GM19438 (cell line): Measurements from ENCODE around the gene MAVS.
"Not testable (repeated sequence)": the region's sequence is repeated elsewhere in the genome, so short reads cannot be mapped to it uniquely, and the experiment has no call there.

ENCODE experiments used
- ATAC-seq: cut with Tn5 transposase; IDR thresholded peaks from one replicate; pipeline ENCODE4 v1.9.1; 2021; ENCODE audit warnings: low read depth; ENCODE audit not compliant: unreplicated experiment

The MAVS gene

DNA sequence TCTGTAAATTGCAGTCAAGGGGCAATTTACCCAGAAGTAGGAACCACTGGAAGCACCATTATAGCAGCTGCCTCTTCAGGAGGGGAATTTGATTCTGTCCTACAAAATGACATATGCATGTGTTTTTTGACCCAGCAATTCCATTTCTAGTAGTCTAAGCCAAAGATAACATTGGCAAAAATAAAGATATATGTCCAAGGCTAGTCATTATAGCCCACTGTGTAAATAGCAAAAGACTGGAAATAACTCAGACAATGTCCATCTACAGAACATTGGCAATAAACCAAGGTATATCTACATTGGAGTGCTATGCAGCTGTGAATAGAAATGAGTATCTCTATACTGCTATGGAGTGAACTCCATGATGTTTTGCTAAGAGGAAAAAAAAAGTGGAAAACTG is 30.0 kb downstream of the MAVS start:
- ATAC-seq, result no peak

- ATAC-seq, result not testable (repeated sequence)
Observed at GRCh38 chr20:3878921-3879274, 32.3 kb downstream of the MAVS start.

DNA sequence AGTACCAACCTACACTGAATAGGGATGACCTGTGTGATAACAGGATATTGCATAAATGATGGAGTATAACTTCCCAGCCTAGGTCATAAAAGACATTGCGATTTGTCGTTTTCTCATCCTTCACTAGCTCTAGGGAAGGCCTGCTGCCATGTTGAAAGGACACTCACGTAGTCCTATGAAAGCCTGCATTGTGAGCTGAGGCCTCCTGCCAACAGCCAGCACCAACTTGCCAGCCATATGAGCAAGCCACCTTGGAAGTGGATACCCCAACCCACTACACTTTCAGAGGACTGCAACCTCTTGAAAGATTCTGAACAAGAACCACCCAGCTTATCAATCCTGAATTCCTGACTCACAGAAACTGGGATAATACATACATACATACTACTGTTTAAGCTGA is 39.1 kb downstream of the MAVS start:
- ATAC-seq, result no peak

DNA sequence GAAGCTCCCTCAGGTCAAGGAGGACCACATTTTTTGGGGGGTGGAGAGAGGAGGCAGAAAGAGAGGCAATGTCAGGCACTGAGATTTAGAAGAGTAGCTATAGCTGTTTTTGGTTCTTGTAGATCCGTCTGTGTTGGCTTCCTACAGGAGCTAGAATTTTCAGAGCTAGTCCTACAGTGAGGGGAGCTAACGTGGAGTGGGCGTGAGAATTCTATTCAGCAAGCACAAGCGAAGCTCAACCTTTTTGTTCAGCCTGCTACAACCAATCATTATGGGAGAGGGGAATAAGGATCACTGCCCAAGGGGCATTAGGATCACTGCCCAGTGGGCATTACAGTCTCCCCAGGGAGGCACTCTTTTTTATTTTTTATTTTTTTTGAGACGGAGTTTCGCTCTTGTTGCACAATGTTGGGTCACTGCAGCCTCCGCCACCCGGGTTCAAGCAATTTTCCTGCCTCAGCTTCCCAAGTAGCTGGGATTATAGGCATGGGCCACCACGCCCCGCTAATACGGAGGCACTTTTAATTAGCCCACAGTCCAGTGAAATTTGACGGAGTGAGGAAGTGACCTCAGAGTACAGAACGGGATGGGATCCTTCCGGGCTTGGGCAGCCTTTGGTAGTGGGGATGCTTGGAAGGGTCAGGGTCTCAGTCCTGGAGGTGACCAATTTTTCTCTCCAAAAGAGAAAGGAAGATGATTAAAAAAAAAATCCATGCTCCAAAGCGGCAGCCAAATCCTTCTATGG is 41.4 kb downstream of the MAVS start:
- no peak for ATAC-seq

- ATAC-seq, result peak; percentile 90
Observed at GRCh38 chr20:3888622-3889488, 42.2 kb downstream of the MAVS start, which contains the start of gene PANK2. Gene PANK2, plus strand, starts transcription at chr20:3889387.

GRCh38 chr20:3889489-3890397 is 43.1 kb downstream of the MAVS start:
- ATAC-seq, result peak; percentile 30

DNA sequence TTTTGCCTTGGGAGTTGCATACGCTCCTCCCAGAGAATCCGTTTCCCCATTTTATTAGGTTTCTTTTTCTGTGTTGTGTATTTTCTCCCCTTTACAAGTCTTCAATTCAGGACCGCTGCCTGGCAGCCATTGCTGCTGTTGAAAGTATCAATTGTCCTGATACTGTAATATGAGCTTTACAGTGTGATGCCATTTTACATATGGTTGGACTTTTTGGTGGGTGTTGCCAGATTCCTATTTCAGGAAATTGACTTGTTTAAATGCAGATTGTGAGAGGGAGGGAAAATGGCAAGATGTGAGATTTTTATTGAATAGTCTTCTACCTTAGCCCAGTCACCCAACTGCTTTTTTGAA is 43.7 kb downstream of the MAVS start:
- ATAC-seq, result no peak

- no peak for ATAC-seq
Observed at GRCh38 chr20:3890999-3891929, 44.6 kb downstream of the MAVS start.

GRCh38 chr20:3894796-3895195 is 48.2 kb downstream of the MAVS start:
- no peak for ATAC-seq

- no peak for ATAC-seq
Observed at GRCh38 chr20:3896302-3896701, 49.7 kb downstream of the MAVS start.

DNA sequence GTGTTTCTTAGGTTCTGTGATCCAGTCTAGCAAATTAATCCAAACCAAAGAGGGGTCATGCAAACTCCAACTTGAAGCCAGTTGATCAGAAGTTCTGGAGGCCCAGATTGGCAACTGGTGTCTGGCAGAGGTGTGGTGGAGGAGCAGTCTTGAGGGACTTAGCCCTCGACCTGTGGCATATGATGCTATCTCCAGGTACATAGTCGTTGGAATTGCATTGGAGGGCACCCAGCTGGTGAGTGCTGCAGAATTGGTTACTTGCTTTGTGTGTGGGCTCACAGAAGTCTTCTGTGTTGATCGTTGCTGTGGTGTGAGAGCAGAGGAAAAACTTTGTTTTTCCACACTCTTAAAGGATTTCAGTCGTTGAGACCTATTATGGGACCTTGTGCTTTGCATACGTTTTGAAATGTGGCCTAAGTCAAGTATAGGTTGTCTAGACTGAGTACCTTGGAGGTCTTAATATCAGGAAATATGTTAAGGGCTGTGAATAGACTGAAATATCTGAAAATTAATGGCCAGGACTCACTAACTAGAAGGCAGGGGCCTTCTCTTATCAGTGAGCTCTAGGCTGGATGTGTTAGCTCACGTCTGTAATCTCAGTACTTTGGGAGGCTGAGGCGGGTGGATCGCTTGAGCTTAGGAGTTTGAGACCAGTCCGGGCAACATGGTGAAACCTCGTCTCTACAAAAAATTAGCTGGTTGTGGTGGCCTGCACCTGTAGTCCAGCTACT is 50.4 kb downstream of the MAVS start:
- ATAC-seq, result no peak

DNA sequence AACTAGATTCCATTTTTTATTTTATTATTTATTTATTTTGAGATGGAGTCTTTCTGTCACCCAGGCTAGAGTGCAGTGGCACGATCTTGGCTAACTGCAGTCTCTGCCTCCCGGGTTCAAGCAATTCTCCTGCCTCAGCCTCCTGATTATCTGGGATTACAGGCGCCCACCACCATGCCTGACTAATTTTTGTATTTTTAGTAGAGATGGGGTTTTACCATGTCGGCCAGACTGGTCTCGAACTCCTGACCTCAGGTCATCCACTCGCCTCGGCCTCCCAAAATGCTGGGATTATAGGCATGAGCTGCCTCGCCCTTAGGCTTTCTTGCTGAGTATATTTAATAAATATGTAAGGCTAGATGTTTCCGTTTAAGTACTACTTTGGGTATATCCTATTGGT is 51.5 kb downstream of the MAVS start:
- not testable (repeated sequence) for ATAC-seq

- no peak for ATAC-seq
Observed at GRCh38 chr20:3898639-3899038, 52.0 kb downstream of the MAVS start.

DNA sequence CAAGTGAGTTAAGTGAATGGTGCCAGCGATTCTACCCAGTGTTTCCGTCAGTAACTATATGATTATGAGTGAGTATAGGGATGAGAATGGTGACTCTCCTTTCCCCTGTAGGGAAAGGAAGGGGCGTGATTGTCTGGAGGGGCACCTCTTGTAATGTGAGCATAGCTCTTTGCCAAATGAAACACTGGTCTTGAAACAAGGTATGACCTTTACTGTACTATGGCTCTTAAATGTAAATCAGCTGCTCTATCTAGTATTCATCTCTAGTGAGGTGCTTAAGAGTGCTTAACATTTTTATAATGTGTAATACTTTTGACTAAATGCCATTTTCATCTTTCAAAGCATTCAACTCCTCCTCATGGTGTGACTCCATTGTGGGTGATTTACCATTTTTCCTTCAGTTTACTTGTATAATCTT is 53.6 kb downstream of the MAVS start:
- no peak for ATAC-seq

DNA sequence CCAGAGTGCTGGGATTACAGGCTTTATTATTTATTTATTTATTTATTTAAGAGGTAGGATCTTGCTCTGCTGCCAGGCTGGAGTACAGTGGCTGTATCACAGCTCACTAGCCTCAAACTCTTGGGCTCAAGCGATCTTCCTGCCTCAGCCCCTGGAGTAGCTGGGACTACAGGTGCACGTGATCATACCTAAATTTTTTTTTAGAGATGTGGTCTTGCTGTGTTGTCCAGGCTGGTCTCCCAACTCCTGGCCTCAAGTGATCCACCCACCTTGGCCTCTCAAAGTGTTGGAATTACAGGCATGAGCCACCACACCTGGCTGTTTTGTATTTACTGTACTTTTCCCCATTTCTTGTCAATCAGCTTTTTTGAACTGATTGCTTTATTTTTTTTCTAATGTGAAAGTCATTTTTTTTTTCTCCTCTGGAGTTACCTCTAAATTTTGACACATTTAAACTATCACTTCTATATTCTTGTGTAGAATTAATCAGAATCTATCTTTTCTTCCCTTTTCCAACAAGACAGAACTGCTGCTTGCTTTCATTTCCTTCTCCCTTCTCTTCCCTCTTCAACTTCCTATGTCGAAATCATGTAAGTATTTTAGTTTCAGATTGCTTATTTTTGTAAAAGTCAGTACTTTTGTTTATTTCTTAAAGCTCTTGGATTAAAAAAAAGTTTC is 54.5 kb downstream of the MAVS start:
- no peak for ATAC-seq

DNA sequence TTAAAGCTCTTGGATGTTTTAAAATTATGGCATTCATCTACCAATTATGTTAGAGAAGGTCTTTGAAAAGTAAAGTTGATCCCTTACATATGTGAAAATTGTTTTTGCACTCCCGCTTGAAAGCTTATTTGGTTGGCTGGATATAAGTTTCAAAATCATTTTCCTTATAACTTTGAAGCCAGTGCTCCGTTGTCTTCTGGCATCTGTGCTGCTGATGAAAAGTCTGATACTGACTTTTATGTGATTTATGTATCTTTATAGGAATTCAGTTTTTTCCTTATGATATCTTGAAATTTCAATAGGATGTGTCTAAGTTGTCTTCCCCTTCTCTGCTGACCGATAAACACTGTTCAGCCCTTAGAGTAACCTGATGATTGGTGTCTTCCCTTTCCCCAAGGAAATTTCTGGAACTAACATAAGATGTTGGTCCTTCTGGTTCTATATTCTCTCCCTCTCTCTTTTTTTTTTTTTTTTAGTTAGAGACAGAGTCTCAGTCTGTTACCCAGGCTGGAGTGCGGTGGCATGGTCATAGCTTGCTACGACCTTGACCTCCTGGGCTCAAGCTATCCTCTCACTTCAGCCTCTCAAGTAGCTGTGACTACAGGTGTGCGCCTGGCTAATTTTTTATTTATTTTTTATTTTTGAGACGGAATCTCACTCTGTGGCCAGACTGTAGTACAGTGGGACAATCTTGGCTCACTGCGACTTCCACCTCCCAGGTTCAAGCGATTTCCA is 55.2 kb downstream of the MAVS start:
- ATAC-seq, result no peak

GRCh38 chr20:3902446-3902845 is 55.8 kb downstream of the MAVS start:
- no peak for ATAC-seq

DNA sequence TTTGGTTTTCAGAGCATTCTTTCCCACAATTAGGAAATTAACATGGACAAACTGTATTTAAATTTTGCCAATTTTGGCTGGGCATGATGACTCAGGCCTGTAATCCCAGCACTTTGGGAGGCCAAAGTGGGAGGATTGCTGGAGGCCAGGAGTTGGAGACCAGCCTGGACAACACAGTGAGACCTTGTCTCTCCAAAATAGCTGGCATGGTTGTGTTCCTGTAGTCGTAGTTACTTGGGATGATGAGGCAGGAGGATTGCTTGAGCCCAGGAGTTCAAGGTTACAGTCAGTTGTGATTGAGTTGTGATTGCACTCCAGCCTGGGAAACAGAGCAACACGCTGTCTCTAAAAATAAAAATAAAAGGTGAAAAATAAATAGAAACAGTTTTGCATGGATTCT is 57.6 kb downstream of the MAVS start:
- ATAC-seq, result no peak
